Testis (tissue), 2 donors: ENCODE results near the gene LRGUK.

Experiments used
- POLR2A ChIP-seq: fragments of 450-650 bp; IDR thresholded peaks from one replicate; pipeline ENCODE4 v1.6.1; 2017; ENCODE audit warnings: antibody characterized with exemption, mild to moderate bottlenecking, moderate library complexity
- TF ChIP-seq, protein P1 (sequence below), 3 experiments: fragments of 450-650 bp in 2 of 3; fragments of 200-600 bp in 1 of 3; sonication (generic) in 1 of 3; IDR thresholded peaks; one replicate each; pipeline ENCODE4 v1.5.1; 2016 to 2019; ENCODE audit warnings: antibody characterized with exemption in 3 of 3, mild to moderate bottlenecking in 2 of 3, moderate library complexity in 1 of 3

DNA sequence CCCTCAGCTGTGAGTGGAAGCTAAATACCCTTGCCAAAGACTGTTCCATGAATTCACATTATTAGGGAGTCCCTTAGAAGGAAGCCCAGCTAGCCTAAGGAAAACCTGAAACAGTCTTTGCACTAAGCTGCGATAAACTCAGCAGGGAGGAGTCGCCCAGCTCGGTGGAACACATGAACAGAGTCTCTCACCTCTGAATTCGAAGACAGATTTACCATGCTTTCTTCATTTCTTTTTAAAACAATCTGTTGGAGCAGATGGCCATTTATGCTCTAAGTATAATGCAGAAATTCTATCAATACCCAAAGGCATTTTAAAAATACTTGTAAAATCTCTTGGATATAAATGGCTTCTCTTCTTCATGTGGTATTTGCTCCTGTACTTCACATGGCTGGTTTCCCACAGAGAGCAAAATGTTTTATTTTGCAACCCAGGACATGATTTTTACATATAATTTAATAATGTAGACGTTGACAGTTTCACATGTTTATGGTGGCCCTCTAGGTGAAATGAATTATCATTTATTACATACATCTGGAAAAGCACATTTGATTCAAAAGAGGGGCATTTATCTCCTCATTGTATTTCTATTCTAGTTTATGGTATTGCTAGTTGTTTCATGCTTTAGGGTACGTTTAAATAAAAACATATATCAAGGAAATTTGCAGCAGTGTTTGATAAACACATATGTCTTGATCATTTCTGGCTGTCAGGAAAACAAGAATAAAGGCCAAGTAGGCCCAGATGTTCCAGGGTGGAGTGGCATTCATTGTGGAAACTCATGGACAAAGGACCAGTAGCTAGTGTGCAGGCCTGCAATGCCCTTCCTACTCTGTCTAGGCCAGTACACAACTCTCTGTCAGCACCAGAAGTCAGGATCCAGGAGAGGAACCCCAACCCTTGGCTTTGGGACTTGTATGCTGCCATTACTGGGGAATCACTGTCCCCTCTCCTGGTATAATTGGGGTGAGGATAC lies 52.2 kb downstream of the LRGUK start:
- TF ChIP-seq, protein P1, sequence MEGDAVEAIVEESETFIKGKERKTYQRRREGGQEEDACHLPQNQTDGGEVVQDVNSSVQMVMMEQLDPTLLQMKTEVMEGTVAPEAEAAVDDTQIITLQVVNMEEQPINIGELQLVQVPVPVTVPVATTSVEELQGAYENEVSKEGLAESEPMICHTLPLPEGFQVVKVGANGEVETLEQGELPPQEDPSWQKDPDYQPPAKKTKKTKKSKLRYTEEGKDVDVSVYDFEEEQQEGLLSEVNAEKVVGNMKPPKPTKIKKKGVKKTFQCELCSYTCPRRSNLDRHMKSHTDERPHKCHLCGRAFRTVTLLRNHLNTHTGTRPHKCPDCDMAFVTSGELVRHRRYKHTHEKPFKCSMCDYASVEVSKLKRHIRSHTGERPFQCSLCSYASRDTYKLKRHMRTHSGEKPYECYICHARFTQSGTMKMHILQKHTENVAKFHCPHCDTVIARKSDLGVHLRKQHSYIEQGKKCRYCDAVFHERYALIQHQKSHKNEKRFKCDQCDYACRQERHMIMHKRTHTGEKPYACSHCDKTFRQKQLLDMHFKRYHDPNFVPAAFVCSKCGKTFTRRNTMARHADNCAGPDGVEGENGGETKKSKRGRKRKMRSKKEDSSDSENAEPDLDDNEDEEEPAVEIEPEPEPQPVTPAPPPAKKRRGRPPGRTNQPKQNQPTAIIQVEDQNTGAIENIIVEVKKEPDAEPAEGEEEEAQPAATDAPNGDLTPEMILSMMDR (IDR thresholded peaks at IDR 0.05): no peak
- TF ChIP-seq POLR2A: no peak
